A673 (cell line): ENCODE results near the gene LIN54.

Experiments used
- EZH2 ChIP-seq: fragments of 200-600 bp; sonication (generic); IDR thresholded peaks from 2 replicates; pipeline ENCODE4 v1.6.1; 2017; ENCODE audit warnings: borderline replicate concordance, low read depth, mild to moderate bottlenecking, mixed read lengths, antibody characterized with exemption, low read length; ENCODE audit not compliant: poor library complexity, severe bottlenecking
- TF ChIP-seq, protein P1 (sequence below): fragments of 300-800, 200-600 bp; sonication (generic); conservative IDR thresholded peaks from 2 replicates; pipeline ENCODE4 v1.5.1; 2017; ENCODE audit warnings: low read depth, mild to moderate bottlenecking, antibody characterized with exemption, low read length, moderate library complexity, mixed read lengths

DNA sequence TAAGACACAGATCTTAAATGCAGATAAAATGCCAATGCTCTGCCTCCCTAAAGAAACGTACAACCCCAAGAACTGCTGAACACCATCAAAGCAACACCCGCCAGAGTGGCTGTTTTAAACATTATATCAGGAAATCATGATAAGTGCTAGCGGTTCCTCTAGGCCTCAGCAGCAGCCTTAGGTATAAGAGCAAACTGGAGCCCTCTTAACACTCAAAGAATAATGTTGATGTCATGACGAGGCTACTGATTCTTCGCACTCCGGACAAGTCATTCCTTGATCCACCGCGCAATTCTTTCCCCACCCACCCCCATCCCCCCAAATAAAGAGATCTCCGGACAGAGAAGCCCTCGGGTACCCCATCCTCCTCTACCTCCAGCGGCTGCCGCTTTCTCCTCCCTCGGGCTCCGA is 507 bp downstream of the LIN54 start:
- TF ChIP-seq, protein P1, sequence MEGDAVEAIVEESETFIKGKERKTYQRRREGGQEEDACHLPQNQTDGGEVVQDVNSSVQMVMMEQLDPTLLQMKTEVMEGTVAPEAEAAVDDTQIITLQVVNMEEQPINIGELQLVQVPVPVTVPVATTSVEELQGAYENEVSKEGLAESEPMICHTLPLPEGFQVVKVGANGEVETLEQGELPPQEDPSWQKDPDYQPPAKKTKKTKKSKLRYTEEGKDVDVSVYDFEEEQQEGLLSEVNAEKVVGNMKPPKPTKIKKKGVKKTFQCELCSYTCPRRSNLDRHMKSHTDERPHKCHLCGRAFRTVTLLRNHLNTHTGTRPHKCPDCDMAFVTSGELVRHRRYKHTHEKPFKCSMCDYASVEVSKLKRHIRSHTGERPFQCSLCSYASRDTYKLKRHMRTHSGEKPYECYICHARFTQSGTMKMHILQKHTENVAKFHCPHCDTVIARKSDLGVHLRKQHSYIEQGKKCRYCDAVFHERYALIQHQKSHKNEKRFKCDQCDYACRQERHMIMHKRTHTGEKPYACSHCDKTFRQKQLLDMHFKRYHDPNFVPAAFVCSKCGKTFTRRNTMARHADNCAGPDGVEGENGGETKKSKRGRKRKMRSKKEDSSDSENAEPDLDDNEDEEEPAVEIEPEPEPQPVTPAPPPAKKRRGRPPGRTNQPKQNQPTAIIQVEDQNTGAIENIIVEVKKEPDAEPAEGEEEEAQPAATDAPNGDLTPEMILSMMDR, result no peak
- no peak for TF ChIP-seq EZH2
